K562 (cell line): ENCODE data around the gene ATP5MG. TPM values are rescaled to one million over a fixed set of nuclear protein-coding genes. Genes with fewer than 3 reads are reported as not detected.
A peak's percentile ranks its signal among the peaks of the same experiment; 100 is the strongest.

Experiments
- CEBPB ChIP-seq: fragments of 450-650 bp; IDR thresholded peaks from 2 replicates; pipeline ENCODE4 v1.6.1; 2016; ENCODE audit warnings: missing genetic modification characterization, missing compliant biosample characterization
- CEBPG ChIP-seq, 3 experiments: fragments of 200-800 bp in 1 of 3; sonication (Bioruptor generic) in 1 of 3; sonication (generic) in 1 of 3; formaldehyde crosslinking in 1 of 3; IDR thresholded peaks in 2 of 3; conservative IDR thresholded peaks in 1 of 3; 2 replicates each; pipeline versions ENCODE4 v1.6.1 to v1.8.0; 2016 to 2022; ENCODE audit warnings: missing compliant biosample characterization in 2 of 3, missing genetic modification characterization in 2 of 3, mild to moderate bottlenecking in 1 of 3, missing genetic modification reagents in 1 of 3
- NCOR1 ChIP-seq: fragments of 450-650 bp; IDR thresholded peaks from 2 replicates; pipeline ENCODE4 v1.6.1; 2016; ENCODE audit warnings: mild to moderate bottlenecking, moderate library complexity
- RBM25 ChIP-seq: fragments of 200-400 bp; formaldehyde crosslinking; IDR thresholded peaks from 2 replicates; pipeline ENCODE4 v1.6.1; 2018; ENCODE audit warnings: low read length, low read depth, moderate library complexity; ENCODE audit not compliant: severe bottlenecking
- SMAD1 ChIP-seq: fragments of 150-350 bp; IDR thresholded peaks from 2 replicates; pipeline ENCODE4 v1.6.1; 2014; ENCODE audit warnings: low read length, low read depth; ENCODE audit not compliant: partially characterized antibody
- ZNF263 ChIP-seq: sonication (generic); formaldehyde crosslinking; IDR thresholded peaks from 2 replicates; pipeline ENCODE4 v1.8.0; 2022; ENCODE audit warnings: mild to moderate bottlenecking, missing genetic modification reagents, borderline replicate concordance
- polyA plus RNA-seq, 8 experiments: library from polyadenylated mRNA; depleted of rRNA in 4 of 8; stranded (reverse) in 5 of 8; unstranded in 3 of 8; fragments of >200 nt; fragmentation: Nextera tagmentation in 2 of 8; fragmentation: Illumina TruSeq in 1 of 8; extraction: Ambion mirVana in 2 of 8; extraction: Trizol in 1 of 8; gene quantifications; 2 replicates each; pipeline versions ENCODE4 v1.2.1 to v1.2.3, GENCODE V29; 2011 to 2014; ENCODE audit warnings: inconsistent platforms in 1 of 8, missing spikeins in 1 of 8
- total RNA-seq, 7 experiments: library from RNA; depleted of rRNA in 6 of 7; stranded (reverse); fragments of >200 nt in 6 of 7; fragmentation: Illumina TruSeq in 2 of 7; extraction: Trizol in 2 of 7; gene quantifications; 2 replicates each; pipeline versions ENCODE4 v1.2.1 to v1.2.3, GENCODE V29; 2011 to 2021; ENCODE audit warnings: low replicate concordance in 1 of 7
- TF ChIP-seq, protein P1 (sequence below): sonication (generic); formaldehyde crosslinking; IDR thresholded peaks from 2 replicates; pipeline ENCODE4 v1.8.1; 2023; ENCODE audit warnings: mild to moderate bottlenecking, missing genetic modification reagents
- TF ChIP-seq, protein P2 (sequence below), 2 experiments: fragments of 450-650 bp in 1 of 2; sonication (generic) in 1 of 2; formaldehyde crosslinking in 1 of 2; IDR thresholded peaks; 2 replicates each; pipeline versions ENCODE4 v1.7.1 to v1.9.0; 2016 to 2022; ENCODE audit warnings: inconsistent platforms in 1 of 2, mild to moderate bottlenecking in 1 of 2, missing genetic modification reagents in 1 of 2
- TF ChIP-seq, protein P3 (sequence below): sonication (generic); formaldehyde crosslinking; IDR thresholded peaks from 2 replicates; pipeline ENCODE4 v1.8.0; 2022; ENCODE audit warnings: mild to moderate bottlenecking, missing genetic modification reagents

Gene ATP5MG
- total and polyA plus RNA-seq, 9 of the 15 experiments (the other 6 are each of a cell fraction or from before 2014, with no cell fraction given), result 301 to 2,138 (median 434) TPM

DNA sequence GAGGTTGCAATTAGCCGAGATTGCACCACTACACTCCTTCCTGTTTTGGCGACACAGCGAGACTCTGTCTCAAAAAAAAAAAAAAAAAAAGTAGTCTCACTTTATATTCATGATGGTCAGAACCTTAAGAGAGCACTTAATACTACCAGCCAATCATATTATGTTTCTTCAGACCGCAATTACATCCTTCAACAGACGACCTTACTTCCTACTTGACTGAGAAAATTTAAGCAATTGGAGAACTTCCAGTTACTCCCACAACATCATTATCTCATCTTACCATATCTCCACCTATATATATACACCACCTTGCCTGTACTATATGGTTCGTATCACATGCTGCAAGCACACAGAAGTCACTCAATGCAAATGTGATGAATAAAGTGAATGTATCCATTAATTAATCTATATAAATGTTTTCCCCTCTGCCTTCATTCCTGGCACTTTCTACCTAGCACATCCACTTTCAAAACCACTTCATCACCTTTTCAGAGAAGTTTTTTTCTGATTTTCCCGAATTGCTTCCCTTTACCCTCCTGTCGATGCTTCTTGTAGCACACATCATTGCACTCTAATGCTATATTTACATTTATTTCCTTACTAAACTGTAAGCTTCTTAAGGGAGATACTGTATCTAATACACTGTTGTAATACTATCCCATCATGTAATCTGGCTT is 13.8 kb downstream of the ATP5MG start (continued):
- TF ChIP-seq, protein P1, sequence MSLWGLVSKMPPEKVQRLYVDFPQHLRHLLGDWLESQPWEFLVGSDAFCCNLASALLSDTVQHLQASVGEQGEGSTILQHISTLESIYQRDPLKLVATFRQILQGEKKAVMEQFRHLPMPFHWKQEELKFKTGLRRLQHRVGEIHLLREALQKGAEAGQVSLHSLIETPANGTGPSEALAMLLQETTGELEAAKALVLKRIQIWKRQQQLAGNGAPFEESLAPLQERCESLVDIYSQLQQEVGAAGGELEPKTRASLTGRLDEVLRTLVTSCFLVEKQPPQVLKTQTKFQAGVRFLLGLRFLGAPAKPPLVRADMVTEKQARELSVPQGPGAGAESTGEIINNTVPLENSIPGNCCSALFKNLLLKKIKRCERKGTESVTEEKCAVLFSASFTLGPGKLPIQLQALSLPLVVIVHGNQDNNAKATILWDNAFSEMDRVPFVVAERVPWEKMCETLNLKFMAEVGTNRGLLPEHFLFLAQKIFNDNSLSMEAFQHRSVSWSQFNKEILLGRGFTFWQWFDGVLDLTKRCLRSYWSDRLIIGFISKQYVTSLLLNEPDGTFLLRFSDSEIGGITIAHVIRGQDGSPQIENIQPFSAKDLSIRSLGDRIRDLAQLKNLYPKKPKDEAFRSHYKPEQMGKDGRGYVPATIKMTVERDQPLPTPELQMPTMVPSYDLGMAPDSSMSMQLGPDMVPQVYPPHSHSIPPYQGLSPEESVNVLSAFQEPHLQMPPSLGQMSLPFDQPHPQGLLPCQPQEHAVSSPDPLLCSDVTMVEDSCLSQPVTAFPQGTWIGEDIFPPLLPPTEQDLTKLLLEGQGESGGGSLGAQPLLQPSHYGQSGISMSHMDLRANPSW (CRISPR knock-in tag), result no peak
- TF ChIP-seq ZNF263 (no peak), CEBPG (CRISPR knock-in tag; IDR thresholded peaks at IDR 0.05) (no peak), CEBPG (tag; conservative IDR thresholded peaks at IDR 0.05 in 1 of 2, IDR thresholded peaks at IDR 0.05 in 1 of 2) (peak in 1 of 2 experiments; percentile 7; a peak in 1 of 4 replicates), NCOR1 (no peak), SMAD1 (no peak), CEBPB (tag) (peak; percentile 47; the same call in 1 of the 2 replicates), RBM25 (no peak)
- TF ChIP-seq, protein P2, sequence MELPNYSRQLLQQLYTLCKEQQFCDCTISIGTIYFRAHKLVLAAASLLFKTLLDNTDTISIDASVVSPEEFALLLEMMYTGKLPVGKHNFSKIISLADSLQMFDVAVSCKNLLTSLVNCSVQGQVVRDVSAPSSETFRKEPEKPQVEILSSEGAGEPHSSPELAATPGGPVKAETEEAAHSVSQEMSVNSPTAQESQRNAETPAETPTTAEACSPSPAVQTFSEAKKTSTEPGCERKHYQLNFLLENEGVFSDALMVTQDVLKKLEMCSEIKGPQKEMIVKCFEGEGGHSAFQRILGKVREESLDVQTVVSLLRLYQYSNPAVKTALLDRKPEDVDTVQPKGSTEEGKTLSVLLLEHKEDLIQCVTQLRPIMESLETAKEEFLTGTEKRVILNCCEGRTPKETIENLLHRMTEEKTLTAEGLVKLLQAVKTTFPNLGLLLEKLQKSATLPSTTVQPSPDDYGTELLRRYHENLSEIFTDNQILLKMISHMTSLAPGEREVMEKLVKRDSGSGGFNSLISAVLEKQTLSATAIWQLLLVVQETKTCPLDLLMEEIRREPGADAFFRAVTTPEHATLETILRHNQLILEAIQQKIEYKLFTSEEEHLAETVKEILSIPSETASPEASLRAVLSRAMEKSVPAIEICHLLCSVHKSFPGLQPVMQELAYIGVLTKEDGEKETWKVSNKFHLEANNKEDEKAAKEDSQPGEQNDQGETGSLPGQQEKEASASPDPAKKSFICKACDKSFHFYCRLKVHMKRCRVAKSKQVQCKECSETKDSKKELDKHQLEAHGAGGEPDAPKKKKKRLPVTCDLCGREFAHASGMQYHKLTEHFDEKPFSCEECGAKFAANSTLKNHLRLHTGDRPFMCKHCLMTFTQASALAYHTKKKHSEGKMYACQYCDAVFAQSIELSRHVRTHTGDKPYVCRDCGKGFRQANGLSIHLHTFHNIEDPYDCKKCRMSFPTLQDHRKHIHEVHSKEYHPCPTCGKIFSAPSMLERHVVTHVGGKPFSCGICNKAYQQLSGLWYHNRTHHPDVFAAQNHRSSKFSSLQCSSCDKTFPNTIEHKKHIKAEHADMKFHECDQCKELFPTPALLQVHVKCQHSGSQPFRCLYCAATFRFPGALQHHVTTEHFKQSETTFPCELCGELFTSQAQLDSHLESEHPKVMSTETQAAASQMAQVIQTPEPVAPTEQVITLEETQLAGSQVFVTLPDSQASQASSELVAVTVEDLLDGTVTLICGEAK (IDR thresholded peaks at IDR 0.05), result peak; percentile 40; the same call in 1 of the 2 replicates
- TF ChIP-seq, protein P2 (CRISPR knock-in tag; IDR thresholded peaks at IDR 0.05), result no peak
- TF ChIP-seq, protein P3, sequence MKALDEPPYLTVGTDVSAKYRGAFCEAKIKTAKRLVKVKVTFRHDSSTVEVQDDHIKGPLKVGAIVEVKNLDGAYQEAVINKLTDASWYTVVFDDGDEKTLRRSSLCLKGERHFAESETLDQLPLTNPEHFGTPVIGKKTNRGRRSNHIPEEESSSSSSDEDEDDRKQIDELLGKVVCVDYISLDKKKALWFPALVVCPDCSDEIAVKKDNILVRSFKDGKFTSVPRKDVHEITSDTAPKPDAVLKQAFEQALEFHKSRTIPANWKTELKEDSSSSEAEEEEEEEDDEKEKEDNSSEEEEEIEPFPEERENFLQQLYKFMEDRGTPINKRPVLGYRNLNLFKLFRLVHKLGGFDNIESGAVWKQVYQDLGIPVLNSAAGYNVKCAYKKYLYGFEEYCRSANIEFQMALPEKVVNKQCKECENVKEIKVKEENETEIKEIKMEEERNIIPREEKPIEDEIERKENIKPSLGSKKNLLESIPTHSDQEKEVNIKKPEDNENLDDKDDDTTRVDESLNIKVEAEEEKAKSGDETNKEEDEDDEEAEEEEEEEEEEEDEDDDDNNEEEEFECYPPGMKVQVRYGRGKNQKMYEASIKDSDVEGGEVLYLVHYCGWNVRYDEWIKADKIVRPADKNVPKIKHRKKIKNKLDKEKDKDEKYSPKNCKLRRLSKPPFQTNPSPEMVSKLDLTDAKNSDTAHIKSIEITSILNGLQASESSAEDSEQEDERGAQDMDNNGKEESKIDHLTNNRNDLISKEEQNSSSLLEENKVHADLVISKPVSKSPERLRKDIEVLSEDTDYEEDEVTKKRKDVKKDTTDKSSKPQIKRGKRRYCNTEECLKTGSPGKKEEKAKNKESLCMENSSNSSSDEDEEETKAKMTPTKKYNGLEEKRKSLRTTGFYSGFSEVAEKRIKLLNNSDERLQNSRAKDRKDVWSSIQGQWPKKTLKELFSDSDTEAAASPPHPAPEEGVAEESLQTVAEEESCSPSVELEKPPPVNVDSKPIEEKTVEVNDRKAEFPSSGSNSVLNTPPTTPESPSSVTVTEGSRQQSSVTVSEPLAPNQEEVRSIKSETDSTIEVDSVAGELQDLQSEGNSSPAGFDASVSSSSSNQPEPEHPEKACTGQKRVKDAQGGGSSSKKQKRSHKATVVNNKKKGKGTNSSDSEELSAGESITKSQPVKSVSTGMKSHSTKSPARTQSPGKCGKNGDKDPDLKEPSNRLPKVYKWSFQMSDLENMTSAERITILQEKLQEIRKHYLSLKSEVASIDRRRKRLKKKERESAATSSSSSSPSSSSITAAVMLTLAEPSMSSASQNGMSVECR (CRISPR knock-in tag), result 0 out of 2 replicates have a peak, but pooled peaks have one; percentile 34
